Transverse colon (tissue), 4 donors: ENCODE data around the gene BPIFB3. TPM values are rescaled to one million over a fixed set of nuclear protein-coding genes. Genes with fewer than 3 reads are reported as not detected.

Experiments used
- DNase-seq: peaks from one replicate; pipeline ENCODE4 v3.0.0-alpha.2; 2019
- H3K27ac ChIP-seq, 4 donors: fragments of 200-600 bp; sonication (generic); 2 replicates each; pipeline ENCODE4 v1.5.1; 2016 to 2018; ENCODE audit warnings: inconsistent platforms in 4 of 4
- H3K27me3 ChIP-seq: fragments of 200-600 bp; sonication (generic); 2 replicates; pipeline ENCODE4 v1.5.1; 2017; ENCODE audit warnings: inconsistent platforms
- H3K36me3 ChIP-seq, 4 donors: fragments of 200-600 bp; sonication (generic); 2 replicates each; pipeline ENCODE4 v1.5.1; 2017 to 2019; ENCODE audit warnings: inconsistent platforms in 4 of 4
- H3K4me1 ChIP-seq, 4 donors: fragments of 200-600 bp; sonication (generic); 2 replicates each; pipeline ENCODE4 v1.5.1; 2017 to 2020; ENCODE audit warnings: inconsistent platforms in 4 of 4
- H3K4me3 ChIP-seq, 4 donors: fragments of 200-600 bp; sonication (generic); 1 replicate in 1 of 4; 2 replicates in 3 of 4; pipeline versions ENCODE4 v1.5.1 to v1.6.1; 2017 to 2019; ENCODE audit warnings: inconsistent platforms in 4 of 4
- H3K9me3 ChIP-seq, 2 donors: fragments of 200-600 bp; sonication (generic); 2 replicates each; pipeline ENCODE4 v1.5.1; 2017 to 2019; ENCODE audit warnings: inconsistent platforms in 2 of 2
- CTCF ChIP-seq, 5 experiments: fragments of 200-600 bp in 3 of 5; fragments of 450-650 bp in 2 of 5; sonication (generic) in 3 of 5; IDR thresholded peaks; 1 replicate in 2 of 5; 2 replicates in 3 of 5; pipeline ENCODE4 v1.5.1; 2016 to 2017; ENCODE audit warnings: antibody characterized with exemption in 5 of 5, inconsistent platforms in 3 of 5, mild to moderate bottlenecking in 2 of 5, moderate library complexity in 1 of 5
- EP300 ChIP-seq: sonication (generic); formaldehyde crosslinking; IDR thresholded peaks from one replicate; pipeline ENCODE4 v1.6.1; 2017; ENCODE audit warnings: antibody characterized with exemption, low read depth
- POLR2A ChIP-seq: fragments of 450-650 bp; IDR thresholded peaks from one replicate; pipeline ENCODE4 v1.6.1; 2016; ENCODE audit warnings: antibody characterized with exemption, mild to moderate bottlenecking, moderate library complexity
- POLR2AphosphoS5 ChIP-seq, 3 donors: sonication (generic); formaldehyde crosslinking; IDR thresholded peaks; one replicate each; pipeline ENCODE4 v1.6.1; 2016; ENCODE audit warnings: antibody characterized with exemption in 3 of 3
- WGBS, 2 donors: methylation state at CpG; one replicate each; pipeline ENCODE4 v1.1.5; 2018; ENCODE audit warnings: low coverage in 1 of 2; 5-methylcytosine and 5-hydroxymethylcytosine counted together
- in situ Hi-C, 4 donors: fragments of 200-750 bp; cut with MboI; loops; one replicate each; pipeline versions ENCODE4 v1.15.0 to v1.15.1; 2017; ENCODE audit warnings: low sequenced_read_pairs in 3 of 4, low pct_ligation_motif_present in 1 of 4, low pct_unique_long_range_greater_than_20kb in 1 of 4
- intact Hi-C: fragments of 100-400 bp; cut with DNase I; formaldehyde crosslinking; loops from one replicate; pipeline ENCODE4 v1.15.1; 2023; ENCODE audit warnings: low total_unique reads
- total RNA-seq, 4 donors: library from RNA; depleted of rRNA; stranded (reverse); fragments of >200 nt; gene quantifications; one replicate each; pipeline ENCODE4 v1.1.0, GENCODE V29; 2016

BPIFB3 gene
- total RNA-seq, 4 donors from 2014 or later = not detected

- Histone ChIP-seq H3K9me3 (no peaks in the 10 kb centered on the region), H3K27me3 (no peaks in the 10 kb centered on the region), H3K36me3 (no peaks in the 10 kb centered on the region), H3K4me3 (no peak overlapping the region), H3K4me1 (no peaks in the 10 kb centered on the region), H3K27ac (no peak overlapping the region)
- intact Hi-C loops = no loop called here
- in situ Hi-C loops = no loop called here
- no peak for DNase-seq
- no peak for TF ChIP-seq EP300
- TF ChIP-seq POLR2A = no peak
- TF ChIP-seq CTCF (IDR thresholded peaks at IDR 0.05) = no peak
- TF ChIP-seq POLR2AphosphoS5 (IDR thresholded peaks at IDR 0.05) = no peak
- 75 to 83% methylated on average over 4 to 15 of the region's 15 CpGs for WGBS, 2 donors
These were observed 31.0 kb downstream of the BPIFB3 start for GRCh38 chr20:33084722-33085121.

- 84% methylated on average over 14 of the region's 14 CpGs; no CpG with 5 or more reads in 1 of the 2 donors for WGBS, 2 donors
- no peaks in the 10 kb centered on the region for H3K4me1 ChIP-seq
- no peaks in the 10 kb centered on the region for H3K36me3 ChIP-seq
- TF ChIP-seq POLR2AphosphoS5 (IDR thresholded peaks at IDR 0.05) = no peak
- no peak for TF ChIP-seq POLR2A
- no peak for TF ChIP-seq EP300
- no peak for TF ChIP-seq CTCF (IDR thresholded peaks at IDR 0.05)
- no peak for DNase-seq
- intact Hi-C loops (no loop called here), in situ Hi-C loops (no loop called here)
- no peak overlapping the region for H3K27ac ChIP-seq
- H3K4me3 ChIP-seq = no peak overlapping the region
- H3K27me3 ChIP-seq = no peaks in the 10 kb centered on the region
- no peaks in the 10 kb centered on the region for H3K9me3 ChIP-seq
These were observed 32.5 kb downstream of the BPIFB3 start for GRCh38 chr20:33086052-33086722.

- no peak for DNase-seq
- in situ Hi-C loops (no loop called here), intact Hi-C loops (no loop called here)
- no peak for TF ChIP-seq EP300
- TF ChIP-seq CTCF (IDR thresholded peaks at IDR 0.05) = no peak
- no peak for TF ChIP-seq POLR2AphosphoS5 (IDR thresholded peaks at IDR 0.05)
- no peak for TF ChIP-seq POLR2A
- Histone ChIP-seq H3K27ac (no peak overlapping the region), H3K4me3 (no peak overlapping the region), H3K36me3 (no peaks in the 10 kb centered on the region), H3K4me1 (no peaks in the 10 kb centered on the region), H3K27me3 (no peaks in the 10 kb centered on the region), H3K9me3 (no peaks in the 10 kb centered on the region)
- WGBS, 2 donors = 51 to 80% methylated on average over 1 to 3 of the region's 3 CpGs
These were observed 37.4 kb downstream of the BPIFB3 start for GRCh38 chr20:33091147-33091546.

- Histone ChIP-seq H3K4me3 (no peak overlapping the region), H3K27me3 (no peaks in the 10 kb centered on the region), H3K4me1 (no peaks in the 10 kb centered on the region), H3K27ac (no peak overlapping the region), H3K9me3 (no peaks in the 10 kb centered on the region), H3K36me3 (no peaks in the 10 kb centered on the region)
- intact Hi-C loops = no loop called here
- in situ Hi-C loops = no loop called here
- TF ChIP-seq POLR2A (no peak), POLR2AphosphoS5 (IDR thresholded peaks at IDR 0.05) (no peak), CTCF (IDR thresholded peaks at IDR 0.05) (no peak), EP300 (no peak)
- DNase-seq = no peak
- WGBS, 2 donors = 83 to 88% methylated on average over 3 of the region's 3 CpGs
These were observed 38.0 kb downstream of the BPIFB3 start for GRCh38 chr20:33091693-33092092.
